NCI-H524 treated with DMSO at 0.1 percent for 48 hours (cell line): ENCODE data around the gene STX1B.

Source experiments
- DNase-seq: peaks from one replicate; lab custom pipeline; 2025; lab: John Stamatoyannopoulos, UW

The STX1B gene

GRCh38 chr16:30996324-30996984, 14.0 kb downstream of the STX1B start:
- no peak for DNase-seq

DNA sequence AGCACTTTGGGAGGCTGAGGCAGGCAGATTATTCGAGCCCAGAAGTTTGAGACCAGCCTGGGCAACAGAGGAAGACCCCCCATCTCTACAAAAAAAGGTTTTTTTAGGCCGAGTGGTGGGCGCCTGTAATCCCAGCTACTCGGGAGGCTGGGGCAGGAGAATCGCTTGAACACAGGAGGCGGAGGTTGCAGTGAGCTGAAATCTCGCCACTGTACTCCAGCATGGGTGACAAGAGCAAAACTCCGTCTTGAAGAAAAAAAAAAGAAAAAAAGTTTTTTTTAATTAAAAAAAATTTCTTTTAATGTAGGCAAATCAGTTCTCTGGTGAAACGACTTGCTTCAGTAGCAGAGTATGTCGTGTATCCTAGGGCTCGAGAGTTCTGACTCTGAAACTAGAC, 14.5 kb downstream of the STX1B start:
- no peak for DNase-seq

- DNase-seq = no peak
Measured at GRCh38 chr16:30992931-30993816, 17.3 kb downstream of the STX1B start.

DNA sequence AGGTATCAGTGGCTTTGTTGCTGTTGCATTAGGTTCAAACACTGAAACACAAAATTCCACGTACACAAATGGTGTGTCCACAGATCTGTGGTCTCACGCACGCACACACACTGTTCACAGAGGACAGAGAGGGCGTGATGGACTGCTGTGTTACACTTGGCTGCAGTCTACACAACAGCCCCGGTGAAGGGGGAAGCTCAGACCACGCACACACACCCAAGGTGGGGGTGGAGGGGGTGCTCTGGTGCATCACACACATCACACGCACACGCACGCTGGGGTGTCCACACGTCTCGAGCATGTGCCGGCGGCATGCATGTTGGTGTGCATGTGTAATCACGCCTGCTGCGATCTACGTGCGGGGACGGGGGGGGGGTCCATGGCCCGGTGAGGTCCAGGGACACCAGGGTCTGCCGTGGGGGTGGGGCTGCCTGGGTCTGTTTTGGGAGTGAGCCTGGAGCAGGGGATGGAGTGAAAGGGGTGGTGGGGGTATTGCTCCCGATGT, 18.1 kb downstream of the STX1B start:
- no peak for DNase-seq

DNA sequence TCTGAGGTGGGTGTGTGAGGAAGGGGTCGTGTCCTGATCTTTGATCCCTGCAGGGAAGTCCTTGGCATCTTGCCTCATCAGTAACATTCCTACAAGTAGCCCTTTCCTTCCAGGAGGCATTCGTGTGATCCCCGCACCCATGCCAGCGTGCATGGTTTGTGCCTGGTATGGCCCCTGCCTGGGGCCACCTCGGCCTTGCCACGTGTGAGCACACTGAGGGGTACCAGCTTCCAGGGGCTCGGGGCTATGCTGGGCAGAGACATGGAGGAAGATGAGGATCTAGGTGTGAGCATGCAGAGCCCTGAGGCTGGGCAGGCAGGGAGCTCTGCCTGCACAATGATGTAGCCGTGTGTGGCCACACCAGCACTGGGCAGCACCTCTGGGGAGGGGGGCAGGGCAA, 19.4 kb downstream of the STX1B start:
- DNase-seq = no peak

GRCh38 chr16:30990105-30990504, 20.3 kb downstream of the STX1B start:
- DNase-seq = no peak

GRCh38 chr16:30989469-30990047, 20.9 kb downstream of the STX1B start:
- DNase-seq = no peak

DNA sequence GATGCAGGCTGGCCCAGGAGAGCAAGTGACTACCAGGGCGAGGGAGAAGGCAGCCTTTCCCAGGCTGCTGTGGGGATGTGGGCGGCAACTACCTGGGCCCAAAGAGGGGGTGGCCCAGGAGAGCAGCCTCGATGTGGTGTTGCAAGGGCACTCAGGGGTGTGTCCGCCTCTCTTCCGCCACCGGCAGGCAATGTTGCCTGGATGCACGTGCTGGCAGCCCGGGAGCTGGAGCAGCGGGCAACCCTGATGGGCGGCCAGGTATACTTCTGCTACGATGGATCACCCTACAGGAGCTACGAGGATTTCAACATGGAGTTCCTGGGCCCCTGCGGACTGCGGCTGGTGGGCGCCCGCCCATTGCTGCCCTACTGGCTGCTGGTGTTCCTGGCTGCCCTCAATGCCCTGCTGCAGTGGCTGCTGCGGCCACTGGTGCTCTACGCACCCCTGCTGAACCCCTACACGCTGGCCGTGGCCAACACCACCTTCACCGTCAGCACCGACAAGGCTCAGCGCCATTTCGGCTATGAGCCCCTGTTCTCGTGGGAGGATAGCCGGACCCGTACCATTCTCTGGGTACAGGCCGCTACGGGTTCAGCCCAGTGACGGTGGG, 22.8 kb downstream of the STX1B start:
- no peak for DNase-seq

DNA sequence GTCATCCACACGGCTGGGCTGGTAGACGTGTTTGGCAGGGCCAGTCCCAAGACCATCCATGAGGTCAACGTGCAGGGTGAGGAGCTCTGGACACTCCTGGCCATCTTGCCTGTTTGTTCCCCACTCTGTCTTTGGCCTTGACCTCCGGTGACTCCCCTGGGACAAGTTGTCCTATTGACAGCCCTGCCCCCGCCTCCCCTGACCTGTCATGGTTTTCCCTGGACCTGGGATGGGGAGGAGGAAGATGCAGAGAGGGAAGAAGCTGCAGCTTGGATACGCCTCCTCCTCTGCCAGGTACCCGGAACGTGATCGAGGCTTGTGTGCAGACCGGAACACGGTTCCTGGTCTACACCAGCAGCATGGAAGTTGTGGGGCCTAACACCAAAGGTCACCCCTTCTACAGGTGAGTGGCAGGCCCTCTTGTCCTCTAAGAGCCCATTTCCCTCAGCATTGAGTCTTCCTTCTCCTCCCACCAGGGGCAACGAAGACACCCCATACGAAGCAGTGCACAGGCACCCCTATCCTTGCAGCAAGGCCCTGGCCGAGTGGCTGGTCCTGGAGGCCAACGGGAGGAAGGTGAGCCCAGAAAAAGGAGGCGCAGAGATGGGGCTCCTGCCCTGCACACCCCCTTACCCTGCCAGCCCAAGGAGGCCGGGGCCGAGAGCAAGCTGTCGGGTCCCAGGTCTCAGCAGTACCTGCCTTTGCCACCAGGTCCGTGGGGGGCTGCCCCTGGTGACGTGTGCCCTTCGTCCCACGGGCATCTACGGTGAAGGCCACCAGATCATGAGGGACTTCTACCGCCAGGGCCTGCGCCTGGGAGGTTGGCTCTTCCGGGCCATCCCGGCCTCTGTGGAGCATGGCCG, 24.1 kb downstream of the STX1B start:
- no peak for DNase-seq

GRCh38 chr16:30985401-30986128, 24.9 kb downstream of the STX1B start:
- no peak for DNase-seq

DNA sequence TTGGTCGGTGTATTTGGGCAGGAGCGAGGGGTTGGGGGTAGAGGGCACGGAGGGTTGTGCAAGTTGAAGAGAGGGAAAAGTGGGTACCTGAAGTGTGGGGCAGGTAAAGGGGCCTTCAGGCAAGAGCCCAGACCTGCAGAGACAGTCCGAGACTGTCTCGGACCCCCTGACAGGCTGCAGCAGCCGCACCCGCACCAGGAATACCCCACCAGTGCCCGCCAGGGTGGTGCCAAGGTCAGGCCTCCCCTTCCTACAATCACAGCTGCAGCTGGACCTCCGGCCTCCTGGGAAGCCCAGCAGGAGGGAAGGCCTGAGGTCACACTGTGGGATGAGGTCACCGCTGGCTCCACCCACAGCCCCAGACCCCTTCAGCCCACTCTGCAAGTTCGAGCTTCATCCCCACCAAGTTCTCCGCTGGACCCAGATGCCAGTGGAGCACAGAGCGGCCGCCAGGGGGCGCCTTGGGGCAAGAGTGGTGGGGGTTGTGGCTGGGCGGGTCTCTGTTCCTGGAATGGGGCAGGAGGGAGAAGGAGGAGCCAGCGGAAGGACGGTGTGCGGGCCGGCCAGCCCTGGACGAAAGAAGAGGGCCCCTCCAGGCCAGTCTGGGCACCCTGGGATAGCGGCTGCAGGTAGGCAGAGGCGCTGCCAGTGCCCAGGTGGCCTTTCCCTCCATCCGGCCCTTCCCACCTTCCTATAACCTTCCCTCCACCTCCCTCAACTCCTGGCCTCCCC, 25.6 kb downstream of the STX1B start, which contains the start of gene HSD3B7:
TSS of gene HSD3B7 (plus strand) at position 539 of the 732 bp plus-strand sequence. CDS start 452 bp downstream, outside the sequence.
- peak; percentile 25 for DNase-seq

DNA sequence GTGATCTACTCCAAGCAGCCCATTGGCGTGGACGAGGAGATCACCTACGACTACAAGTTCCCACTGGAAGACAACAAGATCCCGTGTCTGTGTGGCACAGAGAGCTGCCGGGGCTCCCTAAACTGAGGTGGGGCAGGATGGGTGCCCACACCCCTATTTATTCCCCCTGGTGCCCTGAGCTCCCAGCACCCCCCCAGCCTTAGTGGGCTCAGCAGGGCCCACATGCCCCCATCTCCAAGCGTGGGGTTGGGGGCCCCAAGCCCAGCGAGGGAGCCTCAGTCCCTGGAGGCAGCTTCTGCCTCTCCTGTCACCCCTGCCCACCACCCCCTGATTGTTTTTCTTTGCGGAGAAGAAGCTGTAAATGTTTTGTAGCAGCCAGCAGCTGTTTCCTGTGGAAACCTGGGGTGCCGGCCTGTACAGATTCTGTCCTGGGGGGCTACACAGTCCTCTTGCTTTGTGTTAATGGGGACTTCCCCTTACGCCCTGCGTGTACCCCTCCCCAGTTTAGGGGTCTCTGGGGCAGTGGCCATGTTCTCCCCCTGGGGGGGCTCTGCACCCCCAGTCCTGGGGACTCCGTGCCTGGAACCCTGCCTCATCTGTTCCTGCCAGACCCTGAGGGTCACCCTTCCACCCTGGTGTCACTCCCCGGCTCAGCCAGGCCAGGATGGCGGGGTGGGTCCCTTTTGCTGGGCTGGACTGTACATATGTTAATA, 26.4 kb downstream of the STX1B start:
- DNase-seq = no peak

DNA sequence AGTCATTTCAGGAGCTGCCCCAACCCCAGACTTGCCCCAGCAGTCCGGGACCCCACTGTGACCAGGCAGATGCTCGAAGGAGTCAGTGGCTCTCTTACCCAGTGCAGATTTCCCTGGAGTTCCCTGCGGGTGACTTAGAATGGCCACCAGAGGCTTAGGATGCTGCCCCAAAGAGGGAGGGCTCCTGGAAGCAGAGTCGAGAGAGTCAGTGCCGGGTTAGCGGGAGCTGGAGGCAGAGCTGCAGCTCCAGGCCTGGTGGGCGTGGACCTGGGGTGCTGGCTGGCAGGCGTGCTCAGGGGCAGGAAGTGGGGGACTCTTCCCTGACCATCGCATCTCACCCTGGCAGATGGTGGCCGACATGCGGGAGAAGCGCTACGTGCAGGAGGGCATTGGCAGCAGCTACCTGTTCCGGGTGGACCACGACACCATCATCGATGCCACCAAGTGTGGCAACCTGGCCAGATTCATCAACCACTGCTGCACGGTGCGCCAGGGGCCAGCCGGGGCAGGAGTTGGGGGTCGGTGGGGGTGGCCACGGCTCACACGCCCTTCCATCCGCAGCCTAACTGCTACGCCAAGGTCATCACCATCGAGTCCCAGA, 27.0 kb downstream of the STX1B start:
- DNase-seq = no peak

- DNase-seq = no peak
Measured at GRCh38 chr16:30982548-30983288, 27.7 kb downstream of the STX1B start.

DNA sequence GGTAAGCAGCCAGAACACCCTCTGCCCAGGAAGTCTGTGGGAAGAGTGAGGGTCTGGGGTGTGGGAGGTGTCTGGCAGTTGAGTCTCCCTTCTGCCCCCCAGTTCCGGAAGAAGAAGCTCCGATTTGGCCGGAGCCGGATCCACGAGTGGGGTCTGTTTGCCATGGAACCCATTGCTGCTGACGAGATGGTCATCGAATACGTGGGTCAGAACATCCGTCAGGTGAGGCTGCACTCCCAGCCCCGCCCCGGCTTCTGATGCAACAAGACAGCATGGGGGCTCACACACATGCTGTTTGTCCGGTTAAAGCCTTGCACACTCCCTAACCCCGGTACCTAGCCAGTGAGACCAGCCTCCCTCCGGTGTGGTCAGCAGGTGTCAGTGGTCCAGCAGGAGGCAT, 29.5 kb downstream of the STX1B start:
- DNase-seq = no peak

DNA sequence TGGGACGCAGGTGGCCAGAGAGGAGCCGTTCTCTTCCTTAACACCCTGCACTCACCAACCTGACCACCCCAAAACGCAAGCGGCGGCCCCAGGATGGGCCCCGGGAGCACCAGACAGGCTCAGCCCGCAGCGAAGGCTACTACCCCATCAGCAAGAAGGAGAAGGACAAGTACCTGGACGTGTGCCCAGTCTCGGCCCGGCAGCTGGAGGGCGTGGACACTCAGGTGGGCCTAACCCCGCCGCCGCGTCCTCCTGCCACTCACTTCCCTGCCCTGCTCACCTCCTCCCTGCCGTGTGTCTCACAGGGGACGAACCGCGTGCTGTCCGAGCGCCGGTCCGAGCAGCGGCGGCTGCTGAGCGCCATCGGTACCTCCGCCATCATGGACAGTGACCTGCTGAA, 30.0 kb downstream of the STX1B start:
- DNase-seq = no peak

- no peak for DNase-seq
Measured at GRCh38 chr16:30980023-30980371, 30.4 kb downstream of the STX1B start.
